Fibroblast of lung (primary cell): ENCODE data around the gene ZCCHC7. TPM values are rescaled to one million over a fixed set of nuclear protein-coding genes. Genes with fewer than 3 reads are reported as not detected.
A peak's percentile ranks its signal among the peaks of the same experiment; 100 is the strongest.
"Not testable (repeated sequence)": the region's sequence is repeated elsewhere in the genome, so short reads cannot be mapped to it uniquely, and the experiment has no call there.

Experiments used
- DNase-seq, 2 donors: peaks; one replicate each; pipeline versions ENCODE4 v3.0.0 to v3.0.0-alpha.2; 2010; ENCODE audit warnings: low read depth in 2 of 2
- H2AFZ ChIP-seq: 2 replicates; pipeline ENCODE4 v1.5.1; 2012; ENCODE audit warnings: low read length, control low read depth, inconsistent platforms
- H3K27ac ChIP-seq: 2 replicates; pipeline ENCODE4 v1.5.1; 2011; ENCODE audit warnings: low read length, control low read depth; ENCODE audit not compliant: insufficient read depth
- H3K27me3 ChIP-seq: 2 replicates; pipeline ENCODE4 v1.5.1; 2011; ENCODE audit warnings: mild to moderate bottlenecking, low read length; ENCODE audit not compliant: control insufficient read depth, insufficient read depth
- H3K36me3 ChIP-seq: 2 replicates; pipeline ENCODE4 v1.5.1; 2011; ENCODE audit warnings: low read length; ENCODE audit not compliant: control insufficient read depth, insufficient read depth
- H3K4me1 ChIP-seq: 2 replicates; pipeline ENCODE4 v1.5.1; 2011; ENCODE audit warnings: low read length; ENCODE audit not compliant: control insufficient read depth, insufficient read depth; ENCODE audit errors: extremely low read depth
- H3K4me2 ChIP-seq: 2 replicates; pipeline ENCODE4 v1.5.1; 2011; ENCODE audit warnings: low read length, control low read depth; ENCODE audit not compliant: insufficient read depth; ENCODE audit errors: extremely low read depth
- H3K4me3 ChIP-seq, 4 experiments: fragments of 200-600 bp in 1 of 4; sonication (generic) in 1 of 4; replicated peaks in 1 of 4; 2 replicates each; pipeline ENCODE4 v1.5.1; 2011 to 2016; ENCODE audit warnings: low read length in 4 of 4, low read depth in 3 of 4, mild to moderate bottlenecking in 3 of 4, control low read depth in 2 of 4, inconsistent platforms in 1 of 4, mixed read lengths in 1 of 4; ENCODE audit not compliant: insufficient read depth in 1 of 4; ENCODE audit errors: control extremely low read depth in 1 of 4
- H3K79me2 ChIP-seq: 2 replicates; pipeline ENCODE4 v1.5.1; 2012; ENCODE audit warnings: mild to moderate bottlenecking, low read length, inconsistent platforms; ENCODE audit not compliant: control insufficient read depth, insufficient read depth
- H3K9ac ChIP-seq: 2 replicates; pipeline ENCODE4 v1.5.1; 2011; ENCODE audit warnings: mild to moderate bottlenecking, low read length, control low read depth; ENCODE audit not compliant: insufficient read depth
- H3K9me3 ChIP-seq: 2 replicates; pipeline ENCODE4 v1.5.1; 2012; ENCODE audit warnings: low read depth, low read length; ENCODE audit not compliant: control insufficient read depth, insufficient read depth
- H4K20me1 ChIP-seq: 2 replicates; pipeline ENCODE4 v1.5.1; 2011; ENCODE audit warnings: low read length; ENCODE audit not compliant: control insufficient read depth, insufficient read depth; ENCODE audit errors: extremely low read depth
- EZH2 ChIP-seq: IDR thresholded peaks from 2 replicates; pipeline ENCODE4 v1.5.1; 2012; ENCODE audit warnings: low read length, control low read depth, mild to moderate bottlenecking; ENCODE audit errors: missing control alignments
- polyA plus RNA-seq, 2 donors: library from polyadenylated mRNA; depleted of rRNA in 1 of 2; stranded (reverse) in 1 of 2; unstranded in 1 of 2; fragments of >200 nt; gene quantifications; 2 replicates each; pipeline ENCODE4 v1.2.1, GENCODE V29; 2011 to 2012; ENCODE audit warnings: missing spikeins in 1 of 2
- total RNA-seq: library from RNA; depleted of rRNA; stranded (reverse); fragments of >200 nt; gene quantifications from 2 replicates; pipeline ENCODE4 v1.2.1, GENCODE V29; 2014
- TF ChIP-seq, protein P1 (sequence below), 2 donors: IDR thresholded peaks in 1 of 2; conservative IDR thresholded peaks in 1 of 2; 1 replicate in 1 of 2; 2 replicates in 1 of 2; pipeline ENCODE4 v1.5.1; 2011 to 2012; ENCODE audit warnings: low read length in 2 of 2, control low read depth in 1 of 2, inconsistent platforms in 1 of 2, low read depth in 1 of 2, mild to moderate bottlenecking in 1 of 2

The ZCCHC7 gene
- total and polyA plus RNA-seq, 2 donors (not counting 1 experiment from before 2014, with no cell fraction given), result 15.0 to 23.8 TPM

DNA sequence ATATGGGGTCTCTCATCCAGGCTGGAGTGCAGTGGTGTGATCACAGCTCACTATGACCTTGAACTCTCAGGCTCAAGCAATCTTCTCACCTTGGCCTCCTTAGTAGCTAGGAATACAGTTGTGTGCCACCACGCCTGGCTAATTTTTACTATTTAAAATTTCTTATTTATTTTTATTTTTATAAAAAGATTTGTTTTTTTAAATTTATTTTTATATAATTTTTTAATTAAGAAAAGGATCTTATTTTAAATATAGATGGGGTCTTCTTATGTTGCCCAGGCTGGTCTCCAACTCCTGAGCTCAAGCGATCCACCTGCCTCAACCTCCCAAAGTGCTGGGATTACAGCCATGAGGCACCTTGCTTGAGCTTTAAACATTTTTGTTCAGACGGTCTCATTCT, 2.4 kb upstream of the ZCCHC7 start:
- H3K27ac ChIP-seq, result no peak overlapping the region
- no peaks in the 10 kb centered on the region for H3K27me3 ChIP-seq
- H2AFZ ChIP-seq, result no peak overlapping the region
- H3K9ac ChIP-seq, result no peak overlapping the region
- no peak overlapping the region for H3K4me2 ChIP-seq
- H3K9me3 ChIP-seq, result no peaks in the 10 kb centered on the region
- peaks cover 16% of the 10 kb centered on the region for H3K79me2 ChIP-seq
- H3K4me3 ChIP-seq, result no peak overlapping the region
- DNase-seq, result no peak
- TF ChIP-seq, protein P1, sequence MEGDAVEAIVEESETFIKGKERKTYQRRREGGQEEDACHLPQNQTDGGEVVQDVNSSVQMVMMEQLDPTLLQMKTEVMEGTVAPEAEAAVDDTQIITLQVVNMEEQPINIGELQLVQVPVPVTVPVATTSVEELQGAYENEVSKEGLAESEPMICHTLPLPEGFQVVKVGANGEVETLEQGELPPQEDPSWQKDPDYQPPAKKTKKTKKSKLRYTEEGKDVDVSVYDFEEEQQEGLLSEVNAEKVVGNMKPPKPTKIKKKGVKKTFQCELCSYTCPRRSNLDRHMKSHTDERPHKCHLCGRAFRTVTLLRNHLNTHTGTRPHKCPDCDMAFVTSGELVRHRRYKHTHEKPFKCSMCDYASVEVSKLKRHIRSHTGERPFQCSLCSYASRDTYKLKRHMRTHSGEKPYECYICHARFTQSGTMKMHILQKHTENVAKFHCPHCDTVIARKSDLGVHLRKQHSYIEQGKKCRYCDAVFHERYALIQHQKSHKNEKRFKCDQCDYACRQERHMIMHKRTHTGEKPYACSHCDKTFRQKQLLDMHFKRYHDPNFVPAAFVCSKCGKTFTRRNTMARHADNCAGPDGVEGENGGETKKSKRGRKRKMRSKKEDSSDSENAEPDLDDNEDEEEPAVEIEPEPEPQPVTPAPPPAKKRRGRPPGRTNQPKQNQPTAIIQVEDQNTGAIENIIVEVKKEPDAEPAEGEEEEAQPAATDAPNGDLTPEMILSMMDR (conservative IDR thresholded peaks at IDR 0.05 in 1 of 2, IDR thresholded peaks at IDR 0.05 in 1 of 2; ENCODE audit: low read depth in 1 of 2, low read length in 2 of 2), result no peak
- no peak for TF ChIP-seq EZH2
- no peaks in the 10 kb centered on the region for H3K4me1 ChIP-seq
- no peaks in the 10 kb centered on the region for H4K20me1 ChIP-seq
- H3K36me3 ChIP-seq, result no peaks in the 10 kb centered on the region

DNA sequence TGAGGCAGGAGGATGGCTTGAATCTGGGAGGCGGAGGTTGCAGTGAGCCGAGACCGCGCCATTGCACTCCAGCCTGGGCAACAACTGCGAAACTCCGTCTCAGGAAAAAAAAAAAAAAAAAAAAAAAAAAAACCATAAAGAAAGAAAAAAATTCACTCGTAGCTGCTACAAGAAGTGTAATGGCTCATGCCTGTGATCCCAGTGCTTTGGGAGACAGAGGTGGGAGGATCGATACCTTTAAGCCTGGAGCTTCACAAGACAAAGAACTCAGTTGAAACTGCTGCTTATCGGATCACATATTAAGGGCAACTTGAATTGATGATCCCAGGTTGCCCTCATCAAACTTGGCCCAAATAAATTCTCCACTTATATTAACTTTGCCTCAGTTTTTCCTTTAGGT, 1.0 kb upstream of the ZCCHC7 start:
- TF ChIP-seq, protein P1 (conservative IDR thresholded peaks at IDR 0.05 in 1 of 2, IDR thresholded peaks at IDR 0.05 in 1 of 2; ENCODE audit: low read depth in 1 of 2, low read length in 2 of 2), result no peak
- no peak for TF ChIP-seq EZH2
- H3K4me2 ChIP-seq, result no peak overlapping the region
- peaks cover 26% of the 10 kb centered on the region for H3K79me2 ChIP-seq
- no peak overlapping the region for H3K9ac ChIP-seq
- H2AFZ ChIP-seq, result no peak overlapping the region
- H3K27me3 ChIP-seq, result no peaks in the 10 kb centered on the region
- peak overlapping the region in 1 of 4 experiments; percentile 94 for H3K4me3 ChIP-seq
- no peaks in the 10 kb centered on the region for H4K20me1 ChIP-seq
- no peak for DNase-seq
- H3K9me3 ChIP-seq, result no peaks in the 10 kb centered on the region
- no peak overlapping the region for H3K27ac ChIP-seq
- H3K36me3 ChIP-seq, result no peaks in the 10 kb centered on the region
- H3K4me1 ChIP-seq, result no peaks in the 10 kb centered on the region

DNA sequence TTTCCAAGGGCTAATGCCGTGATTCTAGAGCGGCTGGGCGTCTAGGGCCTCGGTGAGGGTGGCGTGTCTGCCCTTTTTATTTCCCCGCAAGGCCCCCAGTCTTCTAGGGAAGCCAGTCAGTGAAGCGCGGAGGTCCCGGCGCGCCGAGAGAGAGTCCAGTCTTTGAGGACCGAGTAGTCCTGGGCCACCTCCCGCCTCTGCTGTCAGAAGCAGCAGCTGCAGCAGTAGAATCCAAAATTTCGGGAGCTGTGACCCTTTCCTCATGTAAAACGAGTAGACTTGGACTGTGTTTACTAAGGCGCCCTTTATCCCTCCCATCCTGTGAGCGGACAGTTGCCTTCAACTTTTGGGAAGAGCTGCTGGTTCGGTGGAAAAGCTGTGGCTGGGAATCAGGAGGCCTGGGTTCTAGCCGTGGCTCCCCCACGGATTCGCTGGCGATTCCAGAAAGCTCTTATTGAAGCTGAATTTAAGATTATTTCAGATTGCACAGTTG, 515 bp downstream of the ZCCHC7 start:
- H3K9me3 ChIP-seq, H3K27me3 ChIP-seq, H4K20me1 ChIP-seq, H3K36me3 ChIP-seq, H3K4me1 ChIP-seq: not testable (repeated sequence)
- Histone ChIP-seq H3K27ac (peak overlapping the region; percentile 96), H3K4me2 (peak overlapping the region; percentile 64), H3K79me2 (peaks cover 40% of the 10 kb centered on the region), H2AFZ (peak overlapping the region; percentile 86), H3K4me3 (peak overlapping the region; percentile 88 to 99 (median 93)), H3K9ac (peak overlapping the region; percentile 94)
- DNase-seq, result peak; percentile 27 to 28
